Measurements from ENCODE around the gene RAMAC. TPM values are rescaled to one million over a fixed set of nuclear protein-coding genes. Genes with fewer than 3 reads are reported as not detected.

The RAMAC gene
- polyA plus RNA-seq, 1 of the 3 experiments (the other 2 are of a cell fraction), result 25.9 TPM

DNA sequence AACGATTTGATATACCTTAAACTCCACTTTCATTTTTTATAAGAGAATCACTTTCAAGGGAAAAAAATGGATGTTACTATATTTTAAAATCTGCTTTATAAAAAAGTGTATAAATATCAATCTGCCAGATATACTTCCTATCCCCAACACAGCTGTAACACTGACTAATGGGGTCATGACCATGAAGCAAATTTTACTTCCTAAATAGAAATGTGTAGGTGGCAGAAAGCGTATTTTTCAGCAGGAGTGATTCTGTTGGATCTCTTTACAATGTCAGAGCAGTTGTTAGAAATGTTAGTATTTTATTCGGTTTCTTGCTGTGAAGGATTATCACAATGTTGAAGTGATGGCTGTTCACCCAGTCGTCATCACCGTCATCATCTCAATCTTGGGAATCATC lies 30.9 kb downstream of the RAMAC start:
- H3K27me3 ChIP-seq (ENCODE audit: insufficient read depth), result no peaks in the 10 kb centered on the region
- peaks cover 19% of the 10 kb centered on the region for H3F3A ChIP-seq (replicated peaks; ENCODE audit: insufficient read depth)
- H3K9ac ChIP-seq, result no peak overlapping the region
- H3K9me2 ChIP-seq, result no peaks in the 10 kb centered on the region
- H3K4me3 ChIP-seq (ENCODE audit: low read depth in 2 of 2, low read length in 1 of 2), result no peak overlapping the region
- H3K4me2 ChIP-seq, result no peak overlapping the region
- ChIA-PET CTCF (interaction anchor here (0.8 kb wide), 1 partner anchor 42 kb away, joined by 3 read pairs; no protein-coding TSS in a partner anchor), POLR2A (no interaction called here)
- H4K20me1 ChIP-seq (ENCODE audit: insufficient read depth), result no peaks in the 10 kb centered on the region; the same call in 1 of the 2 replicates
- peaks cover 5 to 15% of the 10 kb centered on the region in 2 experiments; a peak in 2 of 4 replicates for H3K4me1 ChIP-seq (ENCODE audit: control insufficient read depth in 1 of 2, insufficient read depth in 2 of 2, low read depth in 1 of 2, low read length in 1 of 2)
- no peak overlapping the region for H2AFZ ChIP-seq (ENCODE audit: low read depth)
- H3K9me3 ChIP-seq, result no peaks in the 10 kb centered on the region
- no peak for DNase-seq
- TF ChIP-seq FOSL2 (IDR thresholded peaks at IDR 0.05; ENCODE audit: borderline replicate concordance, low read depth) (no peak), MXI1 (IDR thresholded peaks at IDR 0.05; ENCODE audit: low read depth, low read length) (no peak), FOXM1 (IDR thresholded peaks at IDR 0.05; ENCODE audit: low read depth) (no peak), RFX5 (IDR thresholded peaks at IDR 0.05; ENCODE audit: low read length) (no peak), RXRA (IDR thresholded peaks at IDR 0.05; ENCODE audit: borderline replicate concordance, low read depth) (no peak), FOXJ3 (CRISPR knock-in tag; IDR thresholded peaks at IDR 0.05) (no peak)
- no peak overlapping the region for H3K27ac ChIP-seq (ENCODE audit: low read depth in 2 of 2, low read length in 1 of 2)
- no peaks in the 10 kb centered on the region; the same call in 1 of the 2 replicates for H3K79me2 ChIP-seq (ENCODE audit: insufficient read depth)
- 86% methylated on average over 5 of the region's 5 CpGs for WGBS (ENCODE audit: low lambda C conversion rate)
- H3K36me3 ChIP-seq (replicated peaks in 1 of 2; ENCODE audit: control insufficient read depth in 1 of 2, insufficient read depth in 2 of 2, low read length in 1 of 2), result peaks cover 30 to 37% of the 10 kb centered on the region in 2 experiments

- H2AFZ ChIP-seq (ENCODE audit: low read depth), result no peak overlapping the region
- peaks cover 21% of the 10 kb centered on the region for H3F3A ChIP-seq (replicated peaks; ENCODE audit: insufficient read depth)
- H3K36me3 ChIP-seq (replicated peaks in 1 of 2; ENCODE audit: control insufficient read depth in 1 of 2, insufficient read depth in 2 of 2, low read length in 1 of 2), result peaks cover 30 to 37% of the 10 kb centered on the region in 2 experiments
- no peaks in the 10 kb centered on the region for H3K9me3 ChIP-seq
- H3K27ac ChIP-seq (ENCODE audit: low read depth in 2 of 2, low read length in 1 of 2), result no peak overlapping the region
- H3K79me2 ChIP-seq (ENCODE audit: insufficient read depth), result peaks cover 6% of the 10 kb centered on the region; the same call in 1 of the 2 replicates
- CTCF ChIA-PET, result no interaction called here
- no peak overlapping the region for H3K9ac ChIP-seq
- no peaks in the 10 kb centered on the region; the same call in 1 of the 2 replicates for H4K20me1 ChIP-seq (ENCODE audit: insufficient read depth)
- 87% methylated on average over 2 of the region's 2 CpGs for WGBS (ENCODE audit: low lambda C conversion rate)
- no peaks in the 10 kb centered on the region for H3K27me3 ChIP-seq (ENCODE audit: insufficient read depth)
- no peak overlapping the region for H3K4me3 ChIP-seq (ENCODE audit: low read depth in 2 of 2, low read length in 1 of 2)
- peaks cover 0 to 5% of the 10 kb centered on the region in 2 experiments; a peak in 1 of 4 replicates for H3K4me1 ChIP-seq (ENCODE audit: control insufficient read depth in 1 of 2, insufficient read depth in 2 of 2, low read depth in 1 of 2, low read length in 1 of 2)
- POLR2A ChIA-PET, result no interaction called here
- no peaks in the 10 kb centered on the region for H3K9me2 ChIP-seq
- no peak for TF ChIP-seq FOSL2 (IDR thresholded peaks at IDR 0.05; ENCODE audit: borderline replicate concordance, low read depth)
- no peak for TF ChIP-seq USF2 (IDR thresholded peaks at IDR 0.05; ENCODE audit: borderline replicate concordance, low read depth, low read length)
- TF ChIP-seq RFX5 (IDR thresholded peaks at IDR 0.05; ENCODE audit: low read length), result no peak
- TF ChIP-seq RAD21 (IDR thresholded peaks at IDR 0.05; ENCODE audit: low read length), result no peak
- TF ChIP-seq, protein P1, sequence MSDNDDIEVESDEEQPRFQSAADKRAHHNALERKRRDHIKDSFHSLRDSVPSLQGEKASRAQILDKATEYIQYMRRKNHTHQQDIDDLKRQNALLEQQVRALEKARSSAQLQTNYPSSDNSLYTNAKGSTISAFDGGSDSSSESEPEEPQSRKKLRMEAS (IDR thresholded peaks at IDR 0.05; ENCODE audit: low read depth), result no peak
- no peak for DNase-seq
- no peak overlapping the region for H3K4me2 ChIP-seq
These were observed 32.4 kb downstream of the RAMAC start for GRCh38 chr15:83018436-83018835.

- Histone ChIP-seq H3K27me3 (ENCODE audit: insufficient read depth) (no peaks in the 10 kb centered on the region), H2AFZ (ENCODE audit: low read depth) (no peak overlapping the region), H3F3A (replicated peaks; ENCODE audit: insufficient read depth) (peaks cover 3% of the 10 kb centered on the region), H3K4me1 (ENCODE audit: control insufficient read depth in 1 of 2, insufficient read depth in 2 of 2, low read depth in 1 of 2, low read length in 1 of 2) (no peaks in the 10 kb centered on the region), H3K9me2 (no peaks in the 10 kb centered on the region), H4K20me1 (ENCODE audit: insufficient read depth) (peaks cover 7% of the 10 kb centered on the region), H3K4me3 (ENCODE audit: low read depth in 2 of 2, low read length in 1 of 2) (no peak overlapping the region), H3K27ac (ENCODE audit: low read depth in 2 of 2, low read length in 1 of 2) (no peak overlapping the region), H3K79me2 (ENCODE audit: insufficient read depth) (peaks cover 87% of the 10 kb centered on the region), H3K9me3 (no peaks in the 10 kb centered on the region), H3K4me2 (no peak overlapping the region), H3K36me3 (replicated peaks in 1 of 2; ENCODE audit: control insufficient read depth in 1 of 2, insufficient read depth in 2 of 2, low read length in 1 of 2) (peaks cover 26 to 52% of the 10 kb centered on the region in 2 experiments), H3K9ac (no peak overlapping the region)
- WGBS (ENCODE audit: low lambda C conversion rate), result 84% methylated on average over 8 of the region's 8 CpGs
- CTCF ChIA-PET, result no interaction called here
- no peak for DNase-seq
- TF ChIP-seq TCF12 (IDR thresholded peaks at IDR 0.05), result no peak
- TF ChIP-seq RXRA (IDR thresholded peaks at IDR 0.05; ENCODE audit: borderline replicate concordance, low read depth), result no peak
- TF ChIP-seq CHD2 (IDR thresholded peaks at IDR 0.05; ENCODE audit: low read length, partially characterized antibody), result no peak
- TF ChIP-seq TAF1 (IDR thresholded peaks at IDR 0.05; ENCODE audit: borderline replicate concordance, low read depth, low read length), result no peak
- TF ChIP-seq EZH2phosphoT487 (IDR thresholded peaks at IDR 0.05; ENCODE audit: borderline replicate concordance, low read depth), result no peak
- TF ChIP-seq GATA2 (CRISPR knock-in tag; IDR thresholded peaks at IDR 0.05), result no peak
- no peak for TF ChIP-seq POLR2AphosphoS5 (IDR thresholded peaks at IDR 0.05; ENCODE audit: low read depth, low read length)
- TF ChIP-seq ZBTB33 (IDR thresholded peaks at IDR 0.05; ENCODE audit: borderline replicate concordance, low read depth), result no peak
- TF ChIP-seq FOXJ3 (CRISPR knock-in tag; IDR thresholded peaks at IDR 0.05), result no peak
- TF ChIP-seq TEAD4 (IDR thresholded peaks at IDR 0.05; ENCODE audit: borderline replicate concordance, insufficient read depth), result no peak
- TF ChIP-seq PBX3 (IDR thresholded peaks at IDR 0.05), result no peak
- no peak for TF ChIP-seq FOXM1 (IDR thresholded peaks at IDR 0.05; ENCODE audit: low read depth)
- no peak for TF ChIP-seq JUND (IDR thresholded peaks at IDR 0.05)
- POLR2A ChIA-PET, result no interaction called here
These were observed 44.0 kb downstream of the RAMAC start for GRCh38 chr15:83030021-83030420.

Measured in SK-N-SH (cell line).